IMR-90 (cell line): ENCODE results near the gene TSPEAR. TPM values are rescaled to one million over a fixed set of nuclear protein-coding genes. Genes with fewer than 3 reads are reported as not detected.

Experiments
- ATAC-seq: fragments of 200-7000 bp; cut with Tn5 transposase; 2 replicates; pipeline ENCODE4 v1.9.1; 2020; ENCODE audit warnings: low read depth, mild to moderate bottlenecking, moderate library complexity
- BruUV-seq: library from RNA; stranded (reverse); fragments of 400-500 nt; replicated peaks from 2 replicates; lab custom pipeline; 2021; lab: Mats Ljungman, UMichigan
- CTCF ChIA-PET: fragments of 300-600 bp; formaldehyde crosslinking; extraction: SDS; loops from one replicate; lab custom pipeline; 2021; ENCODE audit warnings: antibody characterized with exemption; lab: Yijun Ruan, JAX
- POLR2A ChIA-PET: fragments of 300-600 bp; sonication (Branson Sonifier 250); formaldehyde crosslinking; loops from one replicate; lab custom pipeline; 2022; ENCODE audit warnings: antibody characterized with exemption; ENCODE audit not compliant: unreplicated experiment; lab: Charles Lee
- DNase-seq: peaks from one replicate; pipeline ENCODE4 v3.0.0; 2013
- H2AFZ ChIP-seq: replicated peaks from 2 replicates; pipeline ENCODE3; 2013; ENCODE audit warnings: low read length, mild to moderate bottlenecking; ENCODE audit not compliant: poor library complexity
- H2AK5ac ChIP-seq: 2 replicates; pipeline ENCODE4 v1.6.1; 2013; ENCODE audit warnings: low read depth, low read length, inconsistent platforms
- H2AK9ac ChIP-seq: replicated peaks from 2 replicates; pipeline ENCODE3; 2013; ENCODE audit warnings: mild to moderate bottlenecking, low read depth, low read length, moderate library complexity; ENCODE audit not compliant: poor library complexity
- H2BK120ac ChIP-seq: 2 replicates; pipeline ENCODE4 v1.6.1; 2013; ENCODE audit warnings: low read depth, low read length, inconsistent platforms
- H2BK15ac ChIP-seq: 3 replicates; pipeline ENCODE4 v1.6.1; 2013; ENCODE audit warnings: low read depth, low read length, inconsistent platforms
- H2BK20ac ChIP-seq: 2 replicates; pipeline ENCODE4 v1.6.1; 2013; ENCODE audit warnings: low read depth, mild to moderate bottlenecking, inconsistent platforms, low read length, moderate library complexity
- H2BK5ac ChIP-seq: 2 replicates; pipeline ENCODE4 v1.6.1; 2013; ENCODE audit warnings: mild to moderate bottlenecking, low read depth, low read length, inconsistent platforms; ENCODE audit not compliant: poor library complexity, severe bottlenecking
- H3K14ac ChIP-seq: replicated peaks from 2 replicates; pipeline ENCODE4 v1.6.1; 2013; ENCODE audit warnings: low read depth, low read length, inconsistent platforms
- H3K18ac ChIP-seq: 2 replicates; pipeline ENCODE4 v1.6.1; 2013; ENCODE audit warnings: low read depth, low read length, control low read depth
- H3K23ac ChIP-seq: 2 replicates; pipeline ENCODE4 v1.6.1; 2013; ENCODE audit warnings: low read depth, low read length, inconsistent platforms
- H3K27ac ChIP-seq: 2 replicates; pipeline ENCODE4 v1.5.1; 2013; ENCODE audit warnings: mild to moderate bottlenecking, control low read depth, low read length; ENCODE audit not compliant: insufficient read depth
- H3K27me3 ChIP-seq: 2 replicates; pipeline ENCODE4 v1.6.1; 2013; ENCODE audit warnings: low read length; ENCODE audit not compliant: control insufficient read depth, insufficient read depth
- H3K36me3 ChIP-seq: 2 replicates; pipeline ENCODE4 v1.6.1; 2013; ENCODE audit warnings: low read length, mixed read lengths; ENCODE audit not compliant: control insufficient read depth, insufficient read depth
- H3K4ac ChIP-seq: 2 replicates; pipeline ENCODE4 v1.6.1; 2013; ENCODE audit warnings: low read depth, low read length, inconsistent platforms
- H3K4me1 ChIP-seq: 2 replicates; pipeline ENCODE4 v1.6.1; 2013; ENCODE audit warnings: low read length, mixed read lengths; ENCODE audit not compliant: control insufficient read depth, insufficient read depth
- H3K4me2 ChIP-seq: 2 replicates; pipeline ENCODE4 v1.6.1; 2013; ENCODE audit warnings: low read depth, mild to moderate bottlenecking, control low read depth, low read length, moderate library complexity
- H3K4me3 ChIP-seq: 2 replicates; pipeline ENCODE4 v1.5.1; 2013; ENCODE audit warnings: low read depth, mild to moderate bottlenecking, control low read depth, low read length, moderate library complexity; ENCODE audit not compliant: insufficient read depth
- H3K56ac ChIP-seq: 2 replicates; pipeline ENCODE4 v1.6.1; 2013; ENCODE audit warnings: low read length, inconsistent platforms; ENCODE audit not compliant: insufficient read depth; ENCODE audit errors: extremely low read depth
- H3K79me1 ChIP-seq, 2 experiments: 2 replicates each; pipeline ENCODE4 v1.6.1; 2013; ENCODE audit warnings: low read length in 2 of 2, inconsistent platforms in 1 of 2, low read depth in 1 of 2
- H3K9ac ChIP-seq: 2 replicates; pipeline ENCODE4 v1.6.1; 2013; ENCODE audit warnings: low read depth, low read length, control low read depth
- H3K9me1 ChIP-seq: 2 replicates; pipeline ENCODE4 v1.6.1; 2013; ENCODE audit warnings: low read length, inconsistent platforms; ENCODE audit not compliant: insufficient read depth
- H3K9me3 ChIP-seq: 2 replicates; pipeline ENCODE4 v1.6.1; 2013; ENCODE audit warnings: low read length; ENCODE audit not compliant: control insufficient read depth, insufficient read depth
- H4K20me1 ChIP-seq: 2 replicates; pipeline ENCODE4 v1.6.1; 2013; ENCODE audit warnings: low read length, inconsistent platforms; ENCODE audit not compliant: insufficient read depth
- H4K5ac ChIP-seq: 2 replicates; pipeline ENCODE4 v1.6.1; 2013; ENCODE audit warnings: mild to moderate bottlenecking, low read depth, low read length, control low read depth
- H4K8ac ChIP-seq, 2 experiments: 2 replicates each; pipeline ENCODE4 v1.6.1; 2013; ENCODE audit warnings: low read depth in 2 of 2, low read length in 2 of 2, control low read depth in 1 of 2, inconsistent platforms in 1 of 2
- H4K91ac ChIP-seq: 2 replicates; pipeline ENCODE4 v1.6.1; 2013; ENCODE audit warnings: low read depth, low read length, inconsistent platforms; ENCODE audit not compliant: insufficient read depth
- BHLHE40 ChIP-seq: fragments of 150-350 bp; IDR thresholded peaks from 2 replicates; pipeline ENCODE4 v1.6.1; 2016; ENCODE audit warnings: mild to moderate bottlenecking, low read depth, low read length
- CEBPB ChIP-seq: IDR thresholded peaks from 2 replicates; pipeline ENCODE4 v1.6.1; 2012; ENCODE audit warnings: low read depth, low read length, improper control_type of control experiment
- CHD1 ChIP-seq: IDR thresholded peaks from 2 replicates; pipeline ENCODE4 v1.6.1; 2012; ENCODE audit warnings: low read depth, low read length, improper control_type of control experiment
- CTCF ChIP-seq: conservative IDR thresholded peaks from 2 replicates; pipeline ENCODE4 v1.5.1; 2012; ENCODE audit warnings: mild to moderate bottlenecking, low read depth, low read length, improper control_type of control experiment
- ELK1 ChIP-seq: fragments of 150-350 bp; IDR thresholded peaks from 2 replicates; pipeline ENCODE4 v1.6.1; 2016; ENCODE audit warnings: low read depth, mild to moderate bottlenecking, low read length, moderate library complexity, borderline replicate concordance
- FOS ChIP-seq: fragments of 150-350 bp; IDR thresholded peaks from 2 replicates; pipeline ENCODE4 v1.6.1; 2016; ENCODE audit warnings: low read depth, low read length
- MAFK ChIP-seq: IDR thresholded peaks from 2 replicates; pipeline ENCODE4 v1.6.1; 2012; ENCODE audit warnings: low read depth, low read length, improper control_type of control experiment
- MAZ ChIP-seq: IDR thresholded peaks from 2 replicates; pipeline ENCODE4 v1.6.1; 2012; ENCODE audit warnings: low read depth, mild to moderate bottlenecking, low read length, improper control_type of control experiment, moderate library complexity, borderline replicate concordance
- MXI1 ChIP-seq: IDR thresholded peaks from 2 replicates; pipeline ENCODE4 v1.6.1; 2012; ENCODE audit warnings: low read depth, mild to moderate bottlenecking, low read length, moderate library complexity, borderline replicate concordance
- NFE2L2 ChIP-seq: fragments of 150-350 bp; IDR thresholded peaks from 2 replicates; pipeline ENCODE4 v1.6.1; 2016; ENCODE audit warnings: low read depth, mild to moderate bottlenecking, low read length
- POLR2A ChIP-seq: IDR thresholded peaks from 2 replicates; pipeline ENCODE4 v1.6.1; 2012; ENCODE audit warnings: mild to moderate bottlenecking, low read depth, low read length
- RAD21 ChIP-seq: IDR thresholded peaks from 2 replicates; pipeline ENCODE4 v1.6.1; 2012; ENCODE audit warnings: low read length, improper control_type of control experiment
- RCOR1 ChIP-seq: IDR thresholded peaks from 2 replicates; pipeline ENCODE4 v1.6.1; 2012; ENCODE audit warnings: mild to moderate bottlenecking, low read length, improper control_type of control experiment; ENCODE audit not compliant: insufficient replicate concordance
- RFX5 ChIP-seq: IDR thresholded peaks from 2 replicates; pipeline ENCODE4 v1.8.0; 2012; ENCODE audit warnings: low read depth, mild to moderate bottlenecking, low read length, moderate library complexity
- SMC3 ChIP-seq: fragments of 150-350 bp; IDR thresholded peaks from 2 replicates; pipeline ENCODE4 v1.6.1; 2016; ENCODE audit warnings: low read depth, mild to moderate bottlenecking, antibody characterized with exemption, low read length, moderate library complexity
- USF2 ChIP-seq: fragments of 150-350 bp; IDR thresholded peaks from 2 replicates; pipeline ENCODE4 v1.6.1; 2017; ENCODE audit warnings: mild to moderate bottlenecking, antibody characterized with exemption, low read length, low read depth
- WGBS, 2 experiments: methylation state at CpG; one replicate each; pipeline versions ENCODE4 v1.1.5 to v1.1.7; 2013; ENCODE audit warnings: missing lambda C conversion rate in 2 of 2; ENCODE audit not compliant: insufficient read length in 1 of 2; ENCODE audit errors: extremely low coverage in 2 of 2; 5-methylcytosine and 5-hydroxymethylcytosine counted together
- dilution Hi-C: fragments of 300-500 bp; cut with HindIII; formaldehyde crosslinking; loops from one replicate; pipeline ENCODE4 v1.14.3; 2018; ENCODE audit warnings: low sequenced_read_pairs; ENCODE audit not compliant: unreplicated experiment
- in situ Hi-C: fragments of 300-500 bp; cut with MboI; formaldehyde crosslinking; loops from 3 replicates; pipeline ENCODE4 v1.14.3; 2019; ENCODE audit warnings: low sequenced_read_pairs, inconsistent platforms, mixed read lengths
- intact Hi-C: fragments of 100-400 bp; cut with micrococcal nuclease; formaldehyde crosslinking; loops from 2 replicates; pipeline ENCODE4 v1.10.0; 2022
- polyA plus RNA-seq, 3 experiments: library from polyadenylated mRNA; depleted of rRNA; stranded (reverse); fragments of >200 nt; gene quantifications; 2 replicates each; pipeline ENCODE4 v1.2.3, GENCODE V29; 2012; ENCODE audit warnings: low replicate concordance in 1 of 3
- total RNA-seq: library from RNA; depleted of rRNA; stranded (reverse); fragments of >200 nt; gene quantifications from 2 replicates; pipeline ENCODE4 v1.2.3, GENCODE V29; 2012

TSPEAR gene
- total and polyA plus RNA-seq, 2 of the 4 experiments (the other 2 are of a cell fraction), result not detected

GRCh38 chr21:44530903-44531605, 180.3 kb downstream of the TSPEAR start:
- ChIA-PET POLR2A (no interaction called here), CTCF (no interaction called here)
- 0 out of 2 replicates have a peak, but pooled peaks cover 2% of the 10 kb centered on the region for H3K27me3 ChIP-seq
- no peak overlapping the region for H2AFZ ChIP-seq
- 56% methylated on average over 9 of the region's 23 CpGs; no CpG with 5 or more reads in 1 of the 2 experiments for WGBS, 2 experiments
- intact Hi-C loops, result no loop called here
- no peak for TF ChIP-seq USF2
- no peak for TF ChIP-seq MAZ
- TF ChIP-seq RCOR1, result no peak
- no peak for TF ChIP-seq MAFK
- TF ChIP-seq MXI1, result no peak
- no peak for TF ChIP-seq SMC3
- TF ChIP-seq POLR2A, result no peak
- TF ChIP-seq NFE2L2, result no peak
- TF ChIP-seq CHD1, result no peak
- TF ChIP-seq CEBPB, result no peak
- no peak for TF ChIP-seq ELK1
- no peak for TF ChIP-seq RFX5
- no peak for TF ChIP-seq CTCF
- TF ChIP-seq RAD21, result no peak
- TF ChIP-seq FOS, result no peak
- no peak for TF ChIP-seq BHLHE40
- dilution Hi-C loops, result no loop called here
- H3K9me1 ChIP-seq, result no peaks in the 10 kb centered on the region
- H3K4me3 ChIP-seq, result no peak overlapping the region
- H3K4ac ChIP-seq, result no peak overlapping the region
- DNase-seq (no peak), ATAC-seq (no peak)
- no peak overlapping the region for H3K18ac ChIP-seq
- no peaks in the 10 kb centered on the region for H3K4me1 ChIP-seq
- no TSS peak for BruUV-seq
- in situ Hi-C loops, result no loop called here
- H2BK120ac ChIP-seq, result no peak overlapping the region
- no peak overlapping the region for H2BK20ac ChIP-seq
- no peak overlapping the region for H3K9ac ChIP-seq
- no peak overlapping the region for H2AK9ac ChIP-seq
- H3K4me2 ChIP-seq, result no peak overlapping the region
- no peak overlapping the region for H4K5ac ChIP-seq
- no peaks in the 10 kb centered on the region for H4K20me1 ChIP-seq
- no peaks in the 10 kb centered on the region for H3K79me1 ChIP-seq
- no peak overlapping the region for H3K56ac ChIP-seq
- no peak overlapping the region for H3K14ac ChIP-seq
- no peak overlapping the region for H2BK5ac ChIP-seq
- no peak overlapping the region for H3K27ac ChIP-seq
- H4K91ac ChIP-seq, result no peak overlapping the region
- H2AK5ac ChIP-seq, result no peak overlapping the region
- H3K9me3 ChIP-seq, result peaks cover 22% of the 10 kb centered on the region; the same call in 1 of the 2 replicates
- no peak overlapping the region for H3K23ac ChIP-seq
- no peaks in the 10 kb centered on the region for H3K36me3 ChIP-seq
- no peak overlapping the region for H2BK15ac ChIP-seq
- no peak overlapping the region for H4K8ac ChIP-seq
